A549 (cell line): ENCODE measurements around the gene GTF2A1. TPM values are rescaled to one million over a fixed set of nuclear protein-coding genes. Genes with fewer than 3 reads are reported as not detected.
"Not testable (repeated sequence)": the region's sequence is repeated elsewhere in the genome, so short reads cannot be mapped to it uniquely, and the experiment has no call there.

Experiments
- ATAC-seq, 2 experiments: fragments of 200-7000 bp in 1 of 2; fragments of >200 bp in 1 of 2; cut with Nextera tagmentation in 1 of 2; cut with Tn5 transposase in 1 of 2; 3 replicates each; pipeline versions ENCODE4 v1.8.0 to v1.9.1; 2018 to 2020; ENCODE audit warnings: mild to moderate bottlenecking in 1 of 2, moderate library complexity in 1 of 2
- CTCF ChIA-PET: fragments of 300-600 bp; sonication (Branson Sonifier 250); formaldehyde crosslinking; extraction: SDS; loops from one replicate; lab custom pipeline; 2021; ENCODE audit warnings: antibody characterized with exemption, inconsistent platforms; lab: Yijun Ruan, JAX
- POLR2A ChIA-PET: fragments of 350-600 bp; formaldehyde crosslinking; extraction: SDS; loops from one replicate; lab custom pipeline; 2021; ENCODE audit warnings: antibody characterized with exemption, inconsistent platforms; lab: Yijun Ruan, JAX
- DNase-seq, 2 experiments: peaks; one replicate each; pipeline versions ENCODE4 v3.0.0 to v3.0.0-alpha.2; 2011 to 2016; ENCODE audit warnings: low read depth in 1 of 2, low spot score in 1 of 2
- FAIRE-seq: peaks from 2 replicates; lab custom pipeline; 2011; peaks lifted over from hg19 to GRCh38; lab: Jason Lieb, UNC
- H3K27ac ChIP-seq, 2 experiments: fragments of >200 bp; sonication (Bioruptor Twin); formaldehyde crosslinking; 3 replicates each; pipeline ENCODE4 v1.5.1; 2016 to 2017
- H3K4me1 ChIP-seq: fragments of >200 bp; sonication (Bioruptor Twin); formaldehyde crosslinking; 3 replicates; pipeline ENCODE4 v1.6.1; 2016
- H3K4me2 ChIP-seq: fragments of >200 bp; sonication (Bioruptor Twin); formaldehyde crosslinking; 3 replicates; pipeline ENCODE4 v1.6.1; 2016
- H3K4me3 ChIP-seq: fragments of >200 bp; sonication (Bioruptor Twin); formaldehyde crosslinking; 3 replicates; pipeline ENCODE4 v1.5.1; 2016
- H3K9me3 ChIP-seq: fragments of >200 bp; sonication (Bioruptor Twin); formaldehyde crosslinking; 3 replicates; pipeline ENCODE4 v1.6.1; 2016
- CBX8 ChIP-seq: fragments of 200-600 bp; sonication (generic); IDR thresholded peaks from 2 replicates; pipeline ENCODE4 v1.6.1; 2016
- EHMT2 ChIP-seq: fragments of 200-600 bp; sonication (generic); IDR thresholded peaks from 2 replicates; pipeline ENCODE4 v1.6.1; 2016; ENCODE audit warnings: antibody characterized with exemption, low read depth, mild to moderate bottlenecking, moderate library complexity
- EP300 ChIP-seq, 2 experiments: fragments of >200 bp; sonication (Bioruptor Twin); formaldehyde crosslinking; IDR thresholded peaks; 2 replicates in 1 of 2; 3 replicates in 1 of 2; pipeline ENCODE4 v1.6.1; 2016 to 2017
- FOSL2 ChIP-seq, 2 experiments: fragments of 450-650 bp in 1 of 2; fragments of >200 bp in 1 of 2; sonication (Bioruptor Twin) in 1 of 2; formaldehyde crosslinking; IDR thresholded peaks; 2 replicates each; pipeline versions ENCODE4 v1.5.0 to v1.6.1; 2016 to 2020; ENCODE audit warnings: mild to moderate bottlenecking in 1 of 2, moderate library complexity in 1 of 2
- GATA3 ChIP-seq: IDR thresholded peaks from 2 replicates; pipeline ENCODE4 v1.6.1; 2012; ENCODE audit warnings: borderline replicate concordance
- HDAC2 ChIP-seq: fragments of 200-600 bp; sonication (generic); IDR thresholded peaks from 2 replicates; pipeline ENCODE4 v1.6.1; 2016
- HEYL ChIP-seq: fragments of 250-450 bp; sonication (Bioruptor Pico); IDR thresholded peaks from 2 replicates; pipeline ENCODE4 v1.8.0; 2021; ENCODE audit warnings: mild to moderate bottlenecking, moderate library complexity
- HOXA7 ChIP-seq: fragments of 250-450 bp; sonication (Bioruptor Pico); IDR thresholded peaks from 2 replicates; pipeline ENCODE4 v1.5.0; 2020; ENCODE audit warnings: mild to moderate bottlenecking, moderate library complexity
- HOXB13 ChIP-seq: fragments of 250-450 bp; sonication (Bioruptor Pico); IDR thresholded peaks from 2 replicates; pipeline ENCODE4 v1.5.0; 2020; ENCODE audit warnings: low read depth, mild to moderate bottlenecking, moderate library complexity
- JUNB ChIP-seq: fragments of >200 bp; sonication (Bioruptor Twin); formaldehyde crosslinking; IDR thresholded peaks from 2 replicates; pipeline ENCODE4 v1.6.1; 2016
- KDM1A ChIP-seq: fragments of 200-600 bp; sonication (generic); IDR thresholded peaks from 2 replicates; pipeline ENCODE4 v1.6.1; 2016; ENCODE audit warnings: low read depth, mild to moderate bottlenecking
- KDM5A ChIP-seq: fragments of 200-600 bp; sonication (generic); IDR thresholded peaks from 2 replicates; pipeline ENCODE4 v1.6.1; 2016; ENCODE audit warnings: antibody characterized with exemption, mild to moderate bottlenecking
- MAZ ChIP-seq: fragments of 150-350 bp; IDR thresholded peaks from 2 replicates; pipeline ENCODE4 v1.6.1; 2014; ENCODE audit warnings: antibody characterized with exemption, low read depth, low read length, borderline replicate concordance
- NPAS2 ChIP-seq: fragments of 250-450 bp; sonication (Bioruptor Pico); IDR thresholded peaks from 2 replicates; pipeline ENCODE4 v1.8.0; 2022; ENCODE audit warnings: mild to moderate bottlenecking, moderate library complexity, borderline replicate concordance
- PHF8 ChIP-seq: fragments of 200-600 bp; sonication (generic); IDR thresholded peaks from 2 replicates; pipeline ENCODE4 v1.6.1; 2016; ENCODE audit warnings: low read depth, mild to moderate bottlenecking, antibody characterized with exemption, moderate library complexity, borderline replicate concordance
- POLR2A ChIP-seq: IDR thresholded peaks from 2 replicates; pipeline ENCODE4 v1.6.1; 2012; ENCODE audit warnings: mild to moderate bottlenecking, low read length
- ZSCAN20 ChIP-seq: fragments of 250-450 bp; sonication (Bioruptor Pico); IDR thresholded peaks from 2 replicates; pipeline ENCODE4 v1.8.0; 2022; ENCODE audit warnings: mild to moderate bottlenecking, moderate library complexity
- WGBS: methylation state at CpG from one replicate; pipeline ENCODE4 v1.1.6; 2017; ENCODE audit errors: missing lambda C conversion rate; 5-methylcytosine and 5-hydroxymethylcytosine counted together
- polyA plus RNA-seq, 4 experiments: library from polyadenylated mRNA; depleted of rRNA in 3 of 4; stranded (reverse); fragments of >200 nt; fragmentation: RNase III in 1 of 4; extraction: RNeasy Plus Mini Kit Qiagen cat#74134 plus additional on column Dnase treatment in 1 of 4; gene quantifications; 2 replicates in 3 of 4; 3 replicates in 1 of 4; pipeline ENCODE4 v1.2.3, GENCODE V29; 2011 to 2017
- TF ChIP-seq, protein P1 (sequence below): fragments of 150-350 bp; IDR thresholded peaks from 2 replicates; pipeline ENCODE4 v1.6.1; 2014; ENCODE audit warnings: low read depth, mild to moderate bottlenecking, low read length
- TF ChIP-seq, protein P2 (sequence below): fragments of 200-600 bp; sonication (generic); IDR thresholded peaks from 2 replicates; pipeline ENCODE4 v1.6.1; 2016; ENCODE audit warnings: antibody characterized with exemption, mild to moderate bottlenecking, moderate library complexity
- TF ChIP-seq, protein P3 (sequence below): fragments of 250-450 bp; sonication (Bioruptor Pico); IDR thresholded peaks from 2 replicates; pipeline ENCODE4 v1.5.0; 2021; ENCODE audit warnings: mild to moderate bottlenecking, moderate library complexity, borderline replicate concordance

Gene GTF2A1
- polyA plus RNA-seq, 2 of the 4 experiments (the other 2 are of a cell fraction) = 12.5 to 19.6 TPM

GRCh38 chr14:81243499-81243898, 22.7 kb upstream of the GTF2A1 start:
- 4% methylated on average over 2 of the region's 2 CpGs for WGBS
- FAIRE-seq (no peak), DNase-seq (no peak), ATAC-seq (no peak)
- POLR2A ChIA-PET = interaction anchor here (0.6 to 1.1 kb wide), 2 partner anchors 23 to 25 kb away, joined by 3 read pairs; partner anchors contain the start of gene GTF2A1
- H3K4me1 ChIP-seq = no peaks in the 10 kb centered on the region
- H3K27ac ChIP-seq = no peak overlapping the region
- no peak overlapping the region for H3K4me2 ChIP-seq
- no peak overlapping the region for H3K4me3 ChIP-seq
- TF ChIP-seq HEYL (CRISPR knock-in tag) (no peak), ZSCAN20 (CRISPR knock-in tag) (no peak), KDM1A (no peak), HOXA7 (no peak), FOSL2 (IDR thresholded peaks at IDR 0.05) (no peak), FOSL2 (CRISPR knock-in tag; IDR thresholded peaks at IDR 0.05) (no peak), KDM5A (no peak), POLR2A (no peak), CBX8 (no peak), NPAS2 (no peak), EHMT2 (no peak), JUNB (no peak), HDAC2 (no peak), PHF8 (no peak), HOXB13 (no peak), GATA3 (no peak), EP300 (IDR thresholded peaks at IDR 0.05) (no peak), MAZ (no peak)
- TF ChIP-seq, protein P1, sequence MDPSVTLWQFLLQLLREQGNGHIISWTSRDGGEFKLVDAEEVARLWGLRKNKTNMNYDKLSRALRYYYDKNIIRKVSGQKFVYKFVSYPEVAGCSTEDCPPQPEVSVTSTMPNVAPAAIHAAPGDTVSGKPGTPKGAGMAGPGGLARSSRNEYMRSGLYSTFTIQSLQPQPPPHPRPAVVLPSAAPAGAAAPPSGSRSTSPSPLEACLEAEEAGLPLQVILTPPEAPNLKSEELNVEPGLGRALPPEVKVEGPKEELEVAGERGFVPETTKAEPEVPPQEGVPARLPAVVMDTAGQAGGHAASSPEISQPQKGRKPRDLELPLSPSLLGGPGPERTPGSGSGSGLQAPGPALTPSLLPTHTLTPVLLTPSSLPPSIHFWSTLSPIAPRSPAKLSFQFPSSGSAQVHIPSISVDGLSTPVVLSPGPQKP = no peak
- TF ChIP-seq, protein P2, sequence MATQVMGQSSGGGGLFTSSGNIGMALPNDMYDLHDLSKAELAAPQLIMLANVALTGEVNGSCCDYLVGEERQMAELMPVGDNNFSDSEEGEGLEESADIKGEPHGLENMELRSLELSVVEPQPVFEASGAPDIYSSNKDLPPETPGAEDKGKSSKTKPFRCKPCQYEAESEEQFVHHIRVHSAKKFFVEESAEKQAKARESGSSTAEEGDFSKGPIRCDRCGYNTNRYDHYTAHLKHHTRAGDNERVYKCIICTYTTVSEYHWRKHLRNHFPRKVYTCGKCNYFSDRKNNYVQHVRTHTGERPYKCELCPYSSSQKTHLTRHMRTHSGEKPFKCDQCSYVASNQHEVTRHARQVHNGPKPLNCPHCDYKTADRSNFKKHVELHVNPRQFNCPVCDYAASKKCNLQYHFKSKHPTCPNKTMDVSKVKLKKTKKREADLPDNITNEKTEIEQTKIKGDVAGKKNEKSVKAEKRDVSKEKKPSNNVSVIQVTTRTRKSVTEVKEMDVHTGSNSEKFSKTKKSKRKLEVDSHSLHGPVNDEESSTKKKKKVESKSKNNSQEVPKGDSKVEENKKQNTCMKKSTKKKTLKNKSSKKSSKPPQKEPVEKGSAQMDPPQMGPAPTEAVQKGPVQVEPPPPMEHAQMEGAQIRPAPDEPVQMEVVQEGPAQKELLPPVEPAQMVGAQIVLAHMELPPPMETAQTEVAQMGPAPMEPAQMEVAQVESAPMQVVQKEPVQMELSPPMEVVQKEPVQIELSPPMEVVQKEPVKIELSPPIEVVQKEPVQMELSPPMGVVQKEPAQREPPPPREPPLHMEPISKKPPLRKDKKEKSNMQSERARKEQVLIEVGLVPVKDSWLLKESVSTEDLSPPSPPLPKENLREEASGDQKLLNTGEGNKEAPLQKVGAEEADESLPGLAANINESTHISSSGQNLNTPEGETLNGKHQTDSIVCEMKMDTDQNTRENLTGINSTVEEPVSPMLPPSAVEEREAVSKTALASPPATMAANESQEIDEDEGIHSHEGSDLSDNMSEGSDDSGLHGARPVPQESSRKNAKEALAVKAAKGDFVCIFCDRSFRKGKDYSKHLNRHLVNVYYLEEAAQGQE = no peak
- TF ChIP-seq, protein P3, sequence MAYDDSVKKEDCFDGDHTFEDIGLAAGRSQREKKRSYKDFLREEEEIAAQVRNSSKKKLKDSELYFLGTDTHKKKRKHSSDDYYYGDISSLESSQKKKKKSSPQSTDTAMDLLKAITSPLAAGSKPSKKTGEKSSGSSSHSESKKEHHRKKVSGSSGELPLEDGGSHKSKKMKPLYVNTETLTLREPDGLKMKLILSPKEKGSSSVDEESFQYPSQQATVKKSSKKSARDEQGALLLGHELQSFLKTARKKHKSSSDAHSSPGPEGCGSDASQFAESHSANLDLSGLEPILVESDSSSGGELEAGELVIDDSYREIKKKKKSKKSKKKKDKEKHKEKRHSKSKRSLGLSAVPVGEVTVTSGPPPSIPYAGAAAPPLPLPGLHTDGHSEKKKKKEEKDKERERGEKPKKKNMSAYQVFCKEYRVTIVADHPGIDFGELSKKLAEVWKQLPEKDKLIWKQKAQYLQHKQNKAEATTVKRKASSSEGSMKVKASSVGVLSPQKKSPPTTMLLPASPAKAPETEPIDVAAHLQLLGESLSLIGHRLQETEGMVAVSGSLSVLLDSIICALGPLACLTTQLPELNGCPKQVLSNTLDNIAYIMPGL (CRISPR knock-in tag) = no peak
- no peaks in the 10 kb centered on the region for H3K9me3 ChIP-seq
- CTCF ChIA-PET = interaction anchor here (1.4 to 1.6 kb wide), 2 partner anchors 210 to 221 kb away, joined by 3 to 4 read pairs; no protein-coding TSS in a partner anchor

- H3K27ac ChIP-seq, DNase-seq, H3K4me2 ChIP-seq, H3K9me3 ChIP-seq, H3K4me3 ChIP-seq, ATAC-seq, H3K4me1 ChIP-seq, FAIRE-seq: not testable (repeated sequence)
- WGBS = 63% methylated on average over 2 of the region's 2 CpGs
- POLR2A ChIA-PET = interaction anchor here (1.6 kb wide), 1 partner anchor 16 kb away, joined by 6 read pairs; the partner anchor contains the start of gene GTF2A1
- CTCF ChIA-PET = interaction anchor here (1.1 kb wide), 1 partner anchor 15 kb away, joined by 3 read pairs; no protein-coding TSS in a partner anchor
Measured at GRCh38 chr14:81236849-81237248, 16.1 kb upstream of the GTF2A1 start.
